Subcutaneous abdominal adipose tissue (tissue), 5 donors: ENCODE data around the gene SMPX.

Experiments used
- H3K27ac ChIP-seq: one replicate; pipeline ENCODE4 v1.7.0; 2013; ENCODE audit warnings: low read depth, mild to moderate bottlenecking, inconsistent platforms, low read length, moderate library complexity
- H3K27me3 ChIP-seq, 5 donors: one replicate each; pipeline ENCODE4 v1.7.0; 2013; ENCODE audit warnings: low read length in 5 of 5, inconsistent platforms in 1 of 5; ENCODE audit not compliant: control insufficient read depth in 5 of 5, insufficient read depth in 4 of 5
- H3K36me3 ChIP-seq, 5 donors: one replicate each; pipeline ENCODE4 v1.7.0; 2013; ENCODE audit warnings: low read length in 5 of 5; ENCODE audit not compliant: control insufficient read depth in 5 of 5, insufficient read depth in 5 of 5
- H3K4me1 ChIP-seq, 5 donors: one replicate each; pipeline ENCODE4 v1.7.0; 2013; ENCODE audit warnings: low read length in 5 of 5, mild to moderate bottlenecking in 3 of 5, moderate library complexity in 1 of 5; ENCODE audit not compliant: control insufficient read depth in 5 of 5, insufficient read depth in 5 of 5
- H3K4me3 ChIP-seq, 5 donors: one replicate each; pipeline ENCODE4 v1.7.0; 2013; ENCODE audit warnings: low read length in 5 of 5, low read depth in 1 of 5
- H3K9ac ChIP-seq, 5 donors: one replicate each; pipeline ENCODE4 v1.7.0; 2013; ENCODE audit warnings: low read length in 5 of 5, mild to moderate bottlenecking in 4 of 5, moderate library complexity in 3 of 5
- H3K9me3 ChIP-seq, 5 donors: one replicate each; pipeline ENCODE4 v1.7.0; 2013; ENCODE audit warnings: low read length in 5 of 5; ENCODE audit not compliant: control insufficient read depth in 5 of 5
- donor health status: healthy.
- donor health status: healthy.
- donor health status: healthy.
- donor health status: healthy.
- donor health status: healthy.

SMPX gene

DNA sequence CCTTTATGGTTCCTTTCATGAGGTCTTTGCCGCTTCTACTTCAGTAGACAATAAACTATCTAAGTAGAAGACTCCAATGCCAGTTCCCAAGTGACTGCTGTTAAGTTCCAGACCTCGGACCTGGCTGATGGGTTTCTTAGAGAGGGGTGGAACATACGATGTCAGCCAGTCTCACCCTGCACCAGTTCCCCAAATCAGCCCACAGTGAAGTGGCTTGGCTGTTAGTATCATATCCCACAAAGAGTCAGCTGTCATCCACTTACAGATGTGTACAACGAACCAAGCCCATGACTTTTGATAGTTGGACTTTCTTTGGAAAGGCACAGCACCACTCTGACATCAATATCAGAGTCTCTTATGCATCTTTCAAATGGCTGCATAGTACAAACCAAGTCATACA is 91.7 kb downstream of the SMPX start:
- peaks cover 10 to 18% (median 14%) of the 10 kb centered on the region in 5 donors for H3K27me3 ChIP-seq
- H3K27ac ChIP-seq = no peak overlapping the region
- H3K4me1 ChIP-seq = no peaks in the 10 kb centered on the region
- no peak overlapping the region for H3K9ac ChIP-seq
- no peaks in the 10 kb centered on the region for H3K36me3 ChIP-seq
- no peak overlapping the region for H3K4me3 ChIP-seq
- H3K9me3 ChIP-seq = peaks cover 0 to 2% (median 0%) of the 10 kb centered on the region in 5 donors

DNA sequence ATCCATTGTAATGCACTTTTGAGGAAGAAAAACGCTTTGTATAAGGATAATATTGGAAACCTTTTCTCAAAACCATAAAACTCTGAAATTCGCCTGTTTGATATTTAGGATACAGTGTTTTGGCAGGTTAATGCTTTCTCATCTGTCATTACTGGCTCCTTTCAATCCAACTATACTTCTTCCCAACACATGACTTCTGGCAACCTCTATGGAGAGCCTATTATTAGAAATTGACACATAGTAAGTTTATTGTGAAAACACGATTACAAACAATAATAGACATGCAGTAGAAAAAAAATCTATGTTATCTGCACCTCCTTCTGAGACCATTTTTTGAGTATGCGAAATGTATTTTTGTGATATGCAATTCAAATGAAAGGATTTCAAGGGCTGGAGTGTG is 95.2 kb downstream of the SMPX start:
- peaks cover 0 to 2% (median 0%) of the 10 kb centered on the region in 5 donors for H3K9me3 ChIP-seq
- no peak overlapping the region for H3K9ac ChIP-seq
- H3K4me1 ChIP-seq = peaks cover 0 to 11% (median 0%) of the 10 kb centered on the region in 5 donors
- H3K36me3 ChIP-seq = no peaks in the 10 kb centered on the region
- peaks cover 10 to 29% (median 23%) of the 10 kb centered on the region in 5 donors for H3K27me3 ChIP-seq
- H3K27ac ChIP-seq = no peak overlapping the region
- no peak overlapping the region for H3K4me3 ChIP-seq

DNA sequence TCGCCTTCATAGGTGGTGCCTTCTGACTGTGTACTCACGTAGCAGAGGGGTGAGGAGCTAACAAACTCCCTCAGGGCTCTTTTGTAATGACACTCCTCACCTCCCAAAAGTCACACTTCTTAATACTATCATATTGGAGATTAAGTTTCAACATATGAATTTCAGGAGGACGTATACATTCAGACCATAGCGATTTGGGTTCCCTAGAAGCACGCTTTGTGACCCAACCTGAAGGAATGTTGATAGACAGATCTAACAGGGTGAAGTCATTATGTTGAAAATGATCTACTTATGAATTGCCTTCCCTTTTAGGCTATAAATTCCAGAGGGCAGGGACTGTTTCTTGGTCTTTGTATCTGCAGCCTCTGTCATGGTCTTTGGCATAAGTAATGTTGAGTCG is 96.6 kb downstream of the SMPX start:
- peaks cover 0 to 13% (median 2%) of the 10 kb centered on the region in 5 donors for H3K4me1 ChIP-seq
- H3K9ac ChIP-seq = no peak overlapping the region
- no peaks in the 10 kb centered on the region for H3K36me3 ChIP-seq
- peaks cover 10 to 37% (median 29%) of the 10 kb centered on the region in 5 donors for H3K27me3 ChIP-seq
- H3K9me3 ChIP-seq = peaks cover 0 to 6% (median 2%) of the 10 kb centered on the region in 5 donors
- no peak overlapping the region for H3K4me3 ChIP-seq
- H3K27ac ChIP-seq = no peak overlapping the region

DNA sequence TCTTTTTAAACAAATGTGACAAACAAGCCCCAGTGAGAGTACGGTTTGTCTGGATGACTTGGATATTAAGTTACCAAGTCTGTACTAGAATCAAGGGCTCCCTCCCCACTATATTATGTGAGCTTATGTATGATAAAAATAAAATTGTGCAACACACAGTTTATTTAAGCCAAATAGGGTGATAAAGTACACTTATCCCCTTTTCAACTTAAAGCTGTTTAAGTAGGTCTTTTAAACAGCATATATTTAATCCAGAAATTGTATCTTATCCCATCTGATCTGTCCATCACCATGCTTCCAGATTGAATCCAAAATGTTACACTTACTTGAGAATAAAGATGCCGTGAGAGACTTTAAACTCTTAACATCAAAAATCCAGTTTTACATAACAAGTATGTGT is 97.8 kb downstream of the SMPX start:
- H3K9ac ChIP-seq = no peak overlapping the region
- H3K9me3 ChIP-seq = peaks cover 0 to 7% (median 3%) of the 10 kb centered on the region in 5 donors
- no peaks in the 10 kb centered on the region for H3K36me3 ChIP-seq
- H3K4me1 ChIP-seq = peaks cover 0 to 13% (median 5%) of the 10 kb centered on the region in 5 donors
- peaks cover 7 to 45% (median 31%) of the 10 kb centered on the region in 5 donors for H3K27me3 ChIP-seq
- H3K4me3 ChIP-seq = no peak overlapping the region
- H3K27ac ChIP-seq = no peak overlapping the region

DNA sequence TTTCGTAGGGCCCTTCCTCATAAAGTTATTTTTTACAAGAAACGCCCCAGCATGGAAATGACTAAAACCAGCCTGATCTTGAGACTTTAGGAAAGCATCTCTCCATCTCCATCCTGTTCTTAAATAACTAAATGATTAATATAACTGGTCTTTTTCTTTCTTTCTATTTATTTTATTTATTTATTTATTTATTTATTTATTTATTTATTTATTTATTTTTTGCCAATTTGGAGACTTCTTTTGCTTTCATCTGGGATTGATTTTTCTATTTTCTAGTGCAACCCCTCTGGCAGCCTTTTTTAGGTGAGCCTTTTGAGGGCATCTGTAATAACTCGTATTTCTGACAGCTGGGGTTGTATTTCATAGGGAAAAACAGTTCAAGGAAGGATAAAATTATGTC is 98.6 kb downstream of the SMPX start:
- Histone ChIP-seq H3K27me3 (peaks cover under 1 to 40% (median 26%) of the 10 kb centered on the region in 5 donors), H3K27ac (no peak overlapping the region), H3K36me3 (no peaks in the 10 kb centered on the region), H3K4me1 (peaks cover 0 to 13% (median 5%) of the 10 kb centered on the region in 5 donors), H3K4me3 (no peak overlapping the region), H3K9ac (no peak overlapping the region), H3K9me3 (peaks cover 0 to 7% (median 3%) of the 10 kb centered on the region in 5 donors)

DNA sequence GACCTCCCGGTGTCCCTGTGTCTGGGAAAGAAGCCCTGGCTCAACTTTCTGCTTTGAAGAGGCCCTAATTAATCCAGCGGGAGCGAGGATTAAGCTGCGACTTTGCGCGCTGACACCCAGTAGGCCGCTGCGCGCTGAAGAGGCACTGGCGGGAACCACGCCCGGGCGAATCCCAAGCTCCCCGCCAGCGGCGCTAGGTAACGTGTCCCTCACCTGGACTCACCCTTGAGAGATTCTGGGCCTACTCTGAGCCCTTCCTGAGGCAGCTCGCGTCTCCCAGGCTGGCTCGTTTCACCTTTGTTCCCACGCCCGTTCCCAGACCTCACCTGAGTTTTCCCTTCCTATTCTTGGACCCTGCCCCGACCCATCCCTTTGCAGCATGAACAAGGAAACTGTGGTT is 99.2 kb downstream of the SMPX start:
- H3K36me3 ChIP-seq = no peaks in the 10 kb centered on the region
- no peak overlapping the region for H3K27ac ChIP-seq
- H3K4me3 ChIP-seq = peak overlapping the region in 3 of 5 donors; percentile 32 to 50 (median 47)
- H3K9me3 ChIP-seq = peaks cover 0 to 7% (median 3%) of the 10 kb centered on the region in 5 donors
- peaks cover 0 to 40% (median 26%) of the 10 kb centered on the region in 5 donors for H3K27me3 ChIP-seq
- H3K9ac ChIP-seq = no peak overlapping the region
- H3K4me1 ChIP-seq = peaks cover 0 to 13% (median 5%) of the 10 kb centered on the region in 5 donors

DNA sequence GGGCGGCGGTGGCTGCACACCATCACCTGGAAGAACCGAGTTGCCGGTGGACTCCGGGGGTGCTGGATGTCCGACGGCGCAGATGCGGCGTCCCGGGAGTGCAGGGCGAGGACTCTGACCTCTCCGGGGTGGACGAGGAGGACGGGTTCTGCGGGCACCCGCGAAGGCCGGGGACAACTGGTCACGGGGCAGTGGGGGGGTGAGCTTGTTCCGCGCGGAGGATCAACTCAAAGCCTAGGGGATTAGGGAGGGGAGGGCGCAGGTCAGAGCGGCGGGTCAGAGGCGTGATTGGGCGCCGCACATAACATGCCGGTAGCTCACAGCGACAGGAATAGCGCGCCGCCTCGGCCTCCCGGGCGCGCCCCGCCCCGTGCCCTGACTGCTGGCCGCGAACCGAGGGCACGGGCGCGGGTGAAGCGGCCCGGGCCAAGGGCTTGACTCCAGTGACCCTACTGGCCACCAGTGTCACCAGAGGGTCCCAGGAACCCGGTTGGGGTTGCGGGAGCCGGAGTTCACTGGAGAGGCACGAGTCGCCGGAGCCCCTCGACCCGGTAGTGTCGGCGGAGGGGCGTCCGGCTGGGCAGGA is 99.7 kb downstream of the SMPX start, which contains the start of gene KLHL34:
TSS of gene KLHL34 (minus strand) at position 179 of the 586 bp plus-strand sequence. CDS start 542 bp downstream, outside the sequence.
- Histone ChIP-seq H3K4me1 (peaks cover 0 to 13% (median 5%) of the 10 kb centered on the region in 5 donors), H3K36me3 (no peaks in the 10 kb centered on the region), H3K9me3 (peaks cover 0 to 7% (median 3%) of the 10 kb centered on the region in 5 donors), H3K9ac (no peak within 1 kb of the TSS), H3K4me3 (peak within 1 kb of the TSS in 4 of 5 donors; percentile 4 to 50 (median 40)), H3K27ac (no peak within 1 kb of the TSS), H3K27me3 (peaks cover 0 to 40% (median 26%) of the 10 kb centered on the region in 5 donors)

DNA sequence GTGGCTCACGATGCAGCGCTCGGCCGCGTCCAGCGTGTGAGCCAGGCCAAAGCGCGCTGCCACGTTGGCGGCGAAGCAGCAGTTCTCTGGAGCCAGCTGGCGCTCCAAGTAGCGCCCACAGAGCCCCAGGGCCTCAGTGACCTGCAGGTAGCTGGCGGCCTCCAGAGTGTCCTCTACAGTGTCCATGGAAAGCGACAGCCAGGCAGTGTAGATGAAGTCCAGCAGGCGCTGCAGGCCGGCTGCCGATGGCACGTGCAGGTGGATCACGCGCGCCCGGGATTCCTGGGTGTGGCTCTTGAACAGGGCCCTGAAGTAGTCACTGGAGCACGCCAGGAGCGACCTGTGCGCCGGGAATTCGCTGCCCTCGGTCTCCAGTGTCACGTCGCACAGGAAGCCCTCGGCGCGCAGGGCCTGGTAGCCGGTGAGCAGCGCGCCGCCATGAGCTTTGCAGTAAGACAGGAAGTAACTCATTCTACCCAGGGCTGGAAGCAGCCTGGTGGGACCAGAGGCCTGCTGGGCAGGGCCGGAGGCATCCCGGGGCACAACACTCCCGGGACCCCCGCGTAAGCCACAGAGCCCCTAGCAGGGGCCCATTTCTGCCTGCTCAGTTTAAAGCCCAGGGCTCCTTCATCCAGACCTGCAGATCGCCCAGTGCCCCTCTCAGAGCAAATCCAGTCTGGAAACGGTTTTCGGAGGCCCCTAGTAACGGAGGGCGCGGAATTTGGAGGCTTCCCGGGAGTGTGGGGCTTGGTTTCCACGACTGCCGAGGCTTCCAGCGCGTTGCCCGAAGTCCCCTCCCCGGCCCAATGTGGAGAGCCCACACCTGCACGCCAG is 100.4 kb downstream of the SMPX start:
- H3K36me3 ChIP-seq = no peaks in the 10 kb centered on the region
- H3K4me3 ChIP-seq = peak overlapping the region in 1 of 5 donors; percentile 47
- no peak overlapping the region for H3K9ac ChIP-seq
- H3K9me3 ChIP-seq = peaks cover 0 to 7% (median 3%) of the 10 kb centered on the region in 5 donors
- H3K27ac ChIP-seq = no peak overlapping the region
- H3K4me1 ChIP-seq = peaks cover 0 to 13% (median 5%) of the 10 kb centered on the region in 5 donors
- H3K27me3 ChIP-seq = peaks cover 0 to 37% (median 26%) of the 10 kb centered on the region in 5 donors

DNA sequence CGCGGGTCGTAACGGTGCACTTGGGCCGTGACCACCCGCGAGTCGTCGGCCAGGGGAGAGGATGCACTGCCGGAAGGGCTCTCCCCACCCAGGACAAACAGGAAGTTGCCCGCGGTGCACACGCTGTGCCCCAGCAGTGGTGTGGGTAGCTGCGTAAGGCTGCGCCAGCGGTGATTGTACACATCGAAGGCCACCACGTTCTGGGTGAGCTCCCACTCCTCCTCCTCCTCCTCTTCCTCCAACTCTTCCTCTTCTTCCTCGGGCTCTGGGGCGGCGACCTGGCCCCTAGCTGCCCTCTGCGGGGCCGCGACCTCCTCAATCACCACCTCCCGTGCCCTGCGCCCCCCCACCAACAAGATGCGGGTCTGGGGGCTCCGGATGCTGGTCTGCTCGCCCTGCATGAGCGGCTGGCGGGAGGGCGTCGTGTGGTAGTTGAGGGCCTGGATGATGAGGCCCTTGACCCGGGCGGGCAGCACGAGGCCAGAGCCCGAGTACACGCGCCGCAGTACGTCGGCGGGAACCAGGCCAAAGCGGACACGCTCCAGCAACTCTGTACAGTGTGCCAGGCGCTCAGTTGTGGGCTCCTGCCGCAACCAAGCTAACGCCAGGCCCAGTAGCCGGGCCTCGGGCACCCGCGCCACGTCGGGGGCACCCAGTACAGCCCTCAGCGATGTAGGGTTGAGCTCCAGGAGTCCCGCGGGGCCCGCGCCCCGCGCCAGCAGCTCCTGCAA is 101.2 kb downstream of the SMPX start:
- peaks cover 0 to 7% (median 3%) of the 10 kb centered on the region in 5 donors for H3K9me3 ChIP-seq
- peaks cover 0 to 13% (median 5%) of the 10 kb centered on the region in 5 donors for H3K4me1 ChIP-seq
- no peaks in the 10 kb centered on the region for H3K36me3 ChIP-seq
- peak overlapping the region in 1 of 5 donors; percentile 31 for H3K4me3 ChIP-seq
- no peak overlapping the region for H3K9ac ChIP-seq
- no peak overlapping the region for H3K27ac ChIP-seq
- peaks cover 0 to 34% (median 23%) of the 10 kb centered on the region in 5 donors for H3K27me3 ChIP-seq
